ENCODE results near the gene BCL2L15.
"Not testable (repeated sequence)": the region's sequence is repeated elsewhere in the genome, so short reads cannot be mapped to it uniquely, and the experiment has no call there.

BCL2L15 gene

DNA sequence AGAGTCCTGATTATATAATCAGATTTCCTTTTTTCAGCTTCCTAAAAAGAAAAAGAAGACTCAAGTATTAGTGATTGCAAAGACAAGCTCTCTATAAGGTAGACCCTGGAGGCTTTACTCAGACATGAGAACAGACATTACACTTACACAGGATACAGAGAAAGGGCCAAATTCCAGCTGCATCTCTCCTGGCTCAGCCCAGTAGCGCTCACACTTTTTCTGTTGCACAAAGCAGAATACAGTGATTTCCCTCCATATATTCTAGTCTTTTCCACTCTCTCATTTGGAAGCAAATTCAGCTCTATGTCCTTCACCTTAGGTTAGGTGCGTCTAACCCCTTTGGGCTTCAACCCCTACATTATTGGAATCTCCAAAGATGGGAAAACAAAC, 31.0 kb downstream of the BCL2L15 start:
- no peak overlapping the region for H3K56ac ChIP-seq (ENCODE audit: low read length)
- no peak overlapping the region for H3K4ac ChIP-seq (ENCODE audit: low read depth, low read length)
- H2BK15ac ChIP-seq (replicated peaks; ENCODE audit: low read depth): no peak overlapping the region
- H2AK5ac ChIP-seq (ENCODE audit: low read length): no peak overlapping the region
- DNase-seq: no peak
- H4K8ac ChIP-seq (ENCODE audit: low read depth, low read length): no peak overlapping the region
- H3K27me3 ChIP-seq (ENCODE audit: insufficient read depth, low read length, poor library complexity): no peaks in the 10 kb centered on the region
- no peaks in the 10 kb centered on the region for H3K4me1 ChIP-seq (ENCODE audit: control insufficient read depth, low read depth, low read length)
- H3K79me2 ChIP-seq (ENCODE audit: control insufficient read depth, insufficient read depth, low read length): no peaks in the 10 kb centered on the region
- no peak overlapping the region for H2BK5ac ChIP-seq (ENCODE audit: low read length)
- no CpG with 5 or more reads among the region's 2 CpGs for WGBS (ENCODE audit: extremely low coverage, insufficient coverage, low lambda C conversion rate)
- no peak overlapping the region for H3K4me2 ChIP-seq (ENCODE audit: low read length)
- no peak overlapping the region for H3K4me3 ChIP-seq (ENCODE audit: low read length)
- no peak overlapping the region for H3K9ac ChIP-seq (ENCODE audit: low read length)
- no peak overlapping the region for H3K27ac ChIP-seq (ENCODE audit: low read depth, low read length)
- no peak overlapping the region for H3K18ac ChIP-seq (ENCODE audit: low read length)
- H4K5ac ChIP-seq (ENCODE audit: low read length): no peak overlapping the region
- H2BK120ac ChIP-seq (ENCODE audit: low read depth, low read length): no peak overlapping the region
- no peak overlapping the region for H3K23ac ChIP-seq (ENCODE audit: low read length)
- H3K36me3 ChIP-seq (ENCODE audit: control insufficient read depth, insufficient read depth, low read length): no peaks in the 10 kb centered on the region
- no peaks in the 10 kb centered on the region for H3K79me1 ChIP-seq (ENCODE audit: low read length)

DNA sequence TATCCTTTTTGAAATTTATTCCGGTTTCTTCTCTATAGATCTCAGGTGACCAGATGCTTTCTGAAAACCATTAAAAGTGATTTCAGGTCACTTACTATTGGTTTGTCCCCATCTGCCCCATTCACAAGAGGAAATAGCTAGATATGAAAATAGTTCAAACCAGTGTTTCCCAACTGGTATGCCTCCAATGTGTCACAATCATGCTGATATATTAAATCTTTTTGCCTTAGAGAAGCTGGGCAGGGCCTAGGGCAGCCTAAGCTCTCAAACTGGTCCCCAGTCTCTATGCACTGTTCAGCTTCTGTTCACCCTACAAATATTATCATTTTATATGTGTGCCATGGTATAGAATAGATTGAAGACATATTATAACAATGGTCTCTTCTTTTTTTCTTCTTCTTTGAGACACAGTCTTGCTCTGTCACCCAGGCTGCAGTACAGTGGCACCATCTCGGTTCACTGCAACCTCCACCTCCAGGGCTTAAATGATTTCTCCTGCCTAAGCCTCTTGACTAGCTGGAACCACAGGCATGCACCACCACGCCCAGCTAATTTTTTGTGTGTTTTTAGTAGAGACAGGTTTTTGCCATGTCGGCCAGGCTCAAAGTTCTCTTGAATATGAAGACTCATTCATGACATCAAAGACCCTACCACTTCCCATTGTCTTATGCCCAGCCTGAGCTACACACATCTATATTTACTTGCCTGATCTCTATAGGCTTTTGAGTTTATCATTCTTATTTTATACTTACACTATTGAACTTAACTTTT, 31.6 kb downstream of the BCL2L15 start:
- Histone ChIP-seq H2BK15ac (replicated peaks; ENCODE audit: low read depth) (no peak overlapping the region), H3K79me1 (ENCODE audit: low read length) (no peaks in the 10 kb centered on the region), H2BK120ac (ENCODE audit: low read depth, low read length) (no peak overlapping the region), H3K4me1 (ENCODE audit: control insufficient read depth, low read depth, low read length) (no peaks in the 10 kb centered on the region), H3K27me3 (ENCODE audit: insufficient read depth, low read length, poor library complexity) (no peaks in the 10 kb centered on the region), H3K4ac (ENCODE audit: low read depth, low read length) (no peak overlapping the region), H3K79me2 (ENCODE audit: control insufficient read depth, insufficient read depth, low read length) (no peaks in the 10 kb centered on the region), H3K4me2 (ENCODE audit: low read length) (no peak overlapping the region), H2AK5ac (ENCODE audit: low read length) (no peak overlapping the region), H3K56ac (ENCODE audit: low read length) (no peak overlapping the region), H3K23ac (ENCODE audit: low read length) (no peak overlapping the region), H3K9ac (ENCODE audit: low read length) (no peak overlapping the region), H3K27ac (ENCODE audit: low read depth, low read length) (no peak overlapping the region), H3K4me3 (ENCODE audit: low read length) (no peak overlapping the region), H2BK5ac (ENCODE audit: low read length) (no peak overlapping the region), H4K5ac (ENCODE audit: low read length) (no peak overlapping the region), H3K18ac (ENCODE audit: low read length) (no peak overlapping the region), H4K8ac (ENCODE audit: low read depth, low read length) (no peak overlapping the region), H3K36me3 (ENCODE audit: control insufficient read depth, insufficient read depth, low read length) (no peaks in the 10 kb centered on the region)
- WGBS (ENCODE audit: extremely low coverage, insufficient coverage, low lambda C conversion rate): no CpG with 5 or more reads among the region's 4 CpGs
- no peak for DNase-seq

DNA sequence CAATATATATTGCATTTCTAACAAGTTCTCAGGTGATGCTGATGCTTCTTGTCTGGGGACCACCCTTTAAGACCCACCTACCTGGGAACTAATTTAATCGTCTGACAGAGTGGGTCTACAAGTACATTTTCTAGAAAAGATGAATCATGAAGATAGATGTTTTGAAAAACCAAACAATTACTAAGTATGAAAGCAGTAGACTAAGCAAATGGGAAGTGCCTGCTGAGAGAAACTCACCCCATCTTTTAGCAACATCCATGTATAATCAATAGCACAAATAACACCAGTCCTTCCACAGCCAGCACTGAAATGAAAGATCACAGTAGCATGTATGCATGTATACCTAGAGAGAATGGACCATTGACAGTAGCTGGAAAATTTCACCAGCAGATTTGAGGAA, 33.1 kb downstream of the BCL2L15 start:
- Histone ChIP-seq H3K23ac (ENCODE audit: low read length) (no peak overlapping the region), H2BK15ac (replicated peaks; ENCODE audit: low read depth) (no peak overlapping the region), H4K5ac (ENCODE audit: low read length) (no peak overlapping the region), H3K18ac (ENCODE audit: low read length) (no peak overlapping the region), H2AK5ac (ENCODE audit: low read length) (no peak overlapping the region), H2BK120ac (ENCODE audit: low read depth, low read length) (no peak overlapping the region), H3K4ac (ENCODE audit: low read depth, low read length) (no peak overlapping the region), H3K4me1 (ENCODE audit: control insufficient read depth, low read depth, low read length) (no peaks in the 10 kb centered on the region), H3K79me2 (ENCODE audit: control insufficient read depth, insufficient read depth, low read length) (no peaks in the 10 kb centered on the region), H3K4me2 (ENCODE audit: low read length) (no peak overlapping the region), H3K27me3 (ENCODE audit: insufficient read depth, low read length, poor library complexity) (no peaks in the 10 kb centered on the region), H3K4me3 (ENCODE audit: low read length) (no peak overlapping the region), H3K9ac (ENCODE audit: low read length) (no peak overlapping the region), H2BK5ac (ENCODE audit: low read length) (no peak overlapping the region), H3K27ac (ENCODE audit: low read depth, low read length) (no peak overlapping the region), H4K8ac (ENCODE audit: low read depth, low read length) (no peak overlapping the region), H3K79me1 (ENCODE audit: low read length) (no peaks in the 10 kb centered on the region), H3K56ac (ENCODE audit: low read length) (no peak overlapping the region), H3K36me3 (ENCODE audit: control insufficient read depth, insufficient read depth, low read length) (no peaks in the 10 kb centered on the region)
- WGBS (ENCODE audit: extremely low coverage, insufficient coverage, low lambda C conversion rate): no CpG with 5 or more reads among the region's 1 CpG
- DNase-seq: no peak

DNA sequence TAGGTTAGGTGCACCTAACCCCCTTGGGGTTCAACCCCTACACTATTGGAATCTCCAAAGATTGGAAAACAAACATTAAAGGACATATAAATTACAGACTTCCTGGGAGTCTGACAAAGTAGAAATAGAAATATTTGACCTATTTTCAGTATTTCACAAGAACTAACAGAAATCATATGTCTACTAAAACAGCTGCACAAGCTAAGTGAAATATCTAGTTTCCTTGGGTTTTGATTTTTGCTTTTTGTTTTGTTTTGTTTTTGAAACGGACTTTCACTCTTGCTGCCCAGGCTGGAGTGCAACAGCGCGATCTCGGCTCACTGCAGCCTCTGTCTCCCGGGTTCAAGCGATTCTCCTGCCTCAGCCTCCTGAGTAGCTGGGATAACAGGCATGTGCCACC, 34.7 kb downstream of the BCL2L15 start:
- H3K4me3 ChIP-seq (ENCODE audit: low read length); H3K4me2 ChIP-seq (ENCODE audit: low read length); H3K23ac ChIP-seq (ENCODE audit: low read length); H3K56ac ChIP-seq (ENCODE audit: low read length); DNase-seq; H2BK5ac ChIP-seq (ENCODE audit: low read length); H3K79me2 ChIP-seq (ENCODE audit: control insufficient read depth, insufficient read depth, low read length); H3K18ac ChIP-seq (ENCODE audit: low read length); H3K36me3 ChIP-seq (ENCODE audit: control insufficient read depth, insufficient read depth, low read length); H3K79me1 ChIP-seq (ENCODE audit: low read length); H4K8ac ChIP-seq (ENCODE audit: low read depth, low read length); H4K5ac ChIP-seq (ENCODE audit: low read length); H3K27me3 ChIP-seq (ENCODE audit: insufficient read depth, low read length, poor library complexity); H2AK5ac ChIP-seq (ENCODE audit: low read length); H2BK120ac ChIP-seq (ENCODE audit: low read depth, low read length); H3K27ac ChIP-seq (ENCODE audit: low read depth, low read length); H3K4me1 ChIP-seq (ENCODE audit: control insufficient read depth, low read depth, low read length); H3K4ac ChIP-seq (ENCODE audit: low read depth, low read length); H2BK15ac ChIP-seq (replicated peaks; ENCODE audit: low read depth); H3K9ac ChIP-seq (ENCODE audit: low read length): not testable (repeated sequence)
- WGBS (ENCODE audit: extremely low coverage, insufficient coverage, low lambda C conversion rate): no CpG with 5 or more reads among the region's 6 CpGs

DNA sequence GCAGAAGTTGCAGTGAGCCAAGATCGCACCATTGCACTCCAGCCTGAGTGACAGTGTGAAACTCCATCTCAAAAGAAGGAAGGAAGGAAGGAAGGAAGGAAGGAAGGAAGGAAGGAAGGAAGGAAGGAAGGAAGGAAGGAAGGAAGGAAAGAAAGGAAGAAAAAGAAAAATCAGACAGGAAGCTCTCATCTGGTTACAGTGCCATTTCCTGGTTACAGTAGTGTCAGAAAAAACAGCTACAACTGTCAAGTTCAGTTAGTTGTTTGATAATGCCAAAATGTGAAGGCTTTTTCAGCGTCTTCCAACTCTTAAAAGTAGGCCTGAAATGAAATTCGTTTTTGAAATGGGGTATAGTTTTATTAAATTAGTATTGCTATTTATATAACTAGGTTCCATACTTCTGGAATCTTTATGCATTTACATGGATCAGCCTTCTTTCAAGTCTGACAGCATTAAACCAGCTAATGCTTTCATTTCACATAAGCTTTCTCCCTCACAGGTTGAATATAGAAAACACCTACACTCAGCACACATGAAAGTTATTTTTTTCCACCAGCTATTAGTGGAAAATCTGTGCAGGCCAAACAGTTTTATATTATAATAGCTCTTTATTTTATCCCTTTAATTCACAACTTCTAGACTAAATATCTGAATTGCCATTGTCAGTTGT, 37.1 kb downstream of the BCL2L15 start:
- WGBS (ENCODE audit: extremely low coverage, insufficient coverage, low lambda C conversion rate): no CpG with 5 or more reads among the region's 3 CpGs
- Histone ChIP-seq H3K79me2 (ENCODE audit: control insufficient read depth, insufficient read depth, low read length) (no peaks in the 10 kb centered on the region), H3K4me1 (ENCODE audit: control insufficient read depth, low read depth, low read length) (no peaks in the 10 kb centered on the region), H3K79me1 (ENCODE audit: low read length) (no peaks in the 10 kb centered on the region), H4K5ac (ENCODE audit: low read length) (no peak overlapping the region), H2AK5ac (ENCODE audit: low read length) (no peak overlapping the region), H2BK5ac (ENCODE audit: low read length) (no peak overlapping the region), H3K9ac (ENCODE audit: low read length) (no peak overlapping the region), H2BK120ac (ENCODE audit: low read depth, low read length) (no peak overlapping the region), H3K18ac (ENCODE audit: low read length) (no peak overlapping the region), H3K56ac (ENCODE audit: low read length) (no peak overlapping the region), H3K4ac (ENCODE audit: low read depth, low read length) (no peak overlapping the region), H3K36me3 (ENCODE audit: control insufficient read depth, insufficient read depth, low read length) (no peaks in the 10 kb centered on the region), H3K23ac (ENCODE audit: low read length) (no peak overlapping the region), H3K27ac (ENCODE audit: low read depth, low read length) (no peak overlapping the region), H3K4me3 (ENCODE audit: low read length) (no peak overlapping the region), H3K4me2 (ENCODE audit: low read length) (no peak overlapping the region), H4K8ac (ENCODE audit: low read depth, low read length) (no peak overlapping the region), H3K27me3 (ENCODE audit: insufficient read depth, low read length, poor library complexity) (no peaks in the 10 kb centered on the region), H2BK15ac (replicated peaks; ENCODE audit: low read depth) (no peak overlapping the region)
- DNase-seq: no peak

DNA sequence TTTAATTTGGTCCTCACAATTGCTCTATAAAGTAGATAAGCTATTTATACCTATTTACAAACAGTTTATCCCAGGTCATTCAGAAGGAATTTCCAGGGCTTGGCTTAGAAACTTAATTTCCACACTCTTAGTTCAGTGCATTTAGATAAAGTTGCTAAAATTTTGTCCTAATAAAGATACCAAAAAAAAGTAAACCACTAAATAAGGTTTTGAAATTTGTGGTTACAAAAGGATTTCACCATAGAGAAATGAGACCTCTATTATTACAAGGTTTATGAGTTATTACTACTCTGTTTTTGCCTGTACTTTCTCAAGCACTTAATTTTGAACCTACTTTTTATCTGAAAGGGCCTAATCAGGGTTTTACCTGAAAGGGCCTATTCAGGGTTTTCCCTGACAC, 38.3 kb downstream of the BCL2L15 start:
- no peak overlapping the region for H2BK120ac ChIP-seq (ENCODE audit: low read depth, low read length)
- no peak overlapping the region for H4K8ac ChIP-seq (ENCODE audit: low read depth, low read length)
- no peak overlapping the region for H3K56ac ChIP-seq (ENCODE audit: low read length)

More for the DNA sequence above, 38.3 kb downstream of the BCL2L15 start:
- H4K5ac ChIP-seq (ENCODE audit: low read length): no peak overlapping the region
- H2BK5ac ChIP-seq (ENCODE audit: low read length): no peak overlapping the region
- H3K27ac ChIP-seq (ENCODE audit: low read depth, low read length): no peak overlapping the region
- no peak overlapping the region for H3K9ac ChIP-seq (ENCODE audit: low read length)
- H3K4me1 ChIP-seq (ENCODE audit: control insufficient read depth, low read depth, low read length): no peaks in the 10 kb centered on the region
- no peaks in the 10 kb centered on the region for H3K36me3 ChIP-seq (ENCODE audit: control insufficient read depth, insufficient read depth, low read length)
- H2AK5ac ChIP-seq (ENCODE audit: low read length): no peak overlapping the region
- H3K27me3 ChIP-seq (ENCODE audit: insufficient read depth, low read length, poor library complexity): no peaks in the 10 kb centered on the region
- no peak overlapping the region for H3K23ac ChIP-seq (ENCODE audit: low read length)
- H3K4ac ChIP-seq (ENCODE audit: low read depth, low read length): no peak overlapping the region
- no peaks in the 10 kb centered on the region for H3K79me1 ChIP-seq (ENCODE audit: low read length)
- H3K18ac ChIP-seq (ENCODE audit: low read length): no peak overlapping the region
- no peak overlapping the region for H3K4me2 ChIP-seq (ENCODE audit: low read length)
- no peak overlapping the region for H3K4me3 ChIP-seq (ENCODE audit: low read length)
- no peak for DNase-seq
- no peak overlapping the region for H2BK15ac ChIP-seq (replicated peaks; ENCODE audit: low read depth)
- H3K79me2 ChIP-seq (ENCODE audit: control insufficient read depth, insufficient read depth, low read length): no peaks in the 10 kb centered on the region

All from mesendoderm (in vitro differentiated cells).